Measurements from ENCODE around the gene EXOC3L4. TPM values are rescaled to one million over a fixed set of nuclear protein-coding genes. Genes with fewer than 3 reads are reported as not detected.

EXOC3L4 gene
- total RNA-seq, 1 donor from 2014 or later: not detected

GRCh38 chr14:103070263-103070885 is 24.2 kb upstream of the EXOC3L4 start:
- Histone ChIP-seq H4K20me1 (ENCODE audit: insufficient read depth, low read length) (no peaks in the 10 kb centered on the region), H3K79me2 (ENCODE audit: insufficient read depth, low read length) (no peaks in the 10 kb centered on the region), H3K36me3 (ENCODE audit: insufficient read depth, low read length) (no peaks in the 10 kb centered on the region), H3K4me2 (ENCODE audit: low read length) (no peak overlapping the region), H3K9ac (ENCODE audit: low read length) (no peak overlapping the region), H3K9me3 (ENCODE audit: insufficient read depth, low read depth, low read length) (no peaks in the 10 kb centered on the region), H3K27me3 (ENCODE audit: insufficient read depth, low read length) (no peaks in the 10 kb centered on the region), H2AFZ (ENCODE audit: low read depth, low read length) (no peak overlapping the region), H3K4me3 (ENCODE audit: insufficient read depth, low read depth, low read length) (no peak overlapping the region), H3K27ac (ENCODE audit: low read depth, low read length) (no peak overlapping the region), H3K4me1 (ENCODE audit: insufficient read depth, low read length) (no peaks in the 10 kb centered on the region)
- H3K4me3 Mint-ChIP-seq (ENCODE audit: unreplicated experiment): no peak overlapping the region
- TF ChIP-seq, protein P1, sequence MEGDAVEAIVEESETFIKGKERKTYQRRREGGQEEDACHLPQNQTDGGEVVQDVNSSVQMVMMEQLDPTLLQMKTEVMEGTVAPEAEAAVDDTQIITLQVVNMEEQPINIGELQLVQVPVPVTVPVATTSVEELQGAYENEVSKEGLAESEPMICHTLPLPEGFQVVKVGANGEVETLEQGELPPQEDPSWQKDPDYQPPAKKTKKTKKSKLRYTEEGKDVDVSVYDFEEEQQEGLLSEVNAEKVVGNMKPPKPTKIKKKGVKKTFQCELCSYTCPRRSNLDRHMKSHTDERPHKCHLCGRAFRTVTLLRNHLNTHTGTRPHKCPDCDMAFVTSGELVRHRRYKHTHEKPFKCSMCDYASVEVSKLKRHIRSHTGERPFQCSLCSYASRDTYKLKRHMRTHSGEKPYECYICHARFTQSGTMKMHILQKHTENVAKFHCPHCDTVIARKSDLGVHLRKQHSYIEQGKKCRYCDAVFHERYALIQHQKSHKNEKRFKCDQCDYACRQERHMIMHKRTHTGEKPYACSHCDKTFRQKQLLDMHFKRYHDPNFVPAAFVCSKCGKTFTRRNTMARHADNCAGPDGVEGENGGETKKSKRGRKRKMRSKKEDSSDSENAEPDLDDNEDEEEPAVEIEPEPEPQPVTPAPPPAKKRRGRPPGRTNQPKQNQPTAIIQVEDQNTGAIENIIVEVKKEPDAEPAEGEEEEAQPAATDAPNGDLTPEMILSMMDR (IDR thresholded peaks at IDR 0.05; ENCODE audit: insufficient read depth, low read depth, low read length): no peak
- no peak for TF ChIP-seq EZH2 (IDR thresholded peaks at IDR 0.05; ENCODE audit: insufficient read depth, low read length)
- H3K27ac Mint-ChIP-seq (ENCODE audit: unreplicated experiment): no peak overlapping the region
- no peak for FAIRE-seq
- H3K4me1 Mint-ChIP-seq (ENCODE audit: low read depth, unreplicated experiment): peaks cover 2% of the 10 kb centered on the region
- peaks cover 12% of the 10 kb centered on the region for H3K27me3 Mint-ChIP-seq (ENCODE audit: low read depth, unreplicated experiment)
- DNase-seq (ENCODE audit: low read depth): no peak
- H3K36me3 Mint-ChIP-seq (ENCODE audit: low read depth, unreplicated experiment): no peaks in the 10 kb centered on the region
- no peaks in the 10 kb centered on the region for H3K9me3 Mint-ChIP-seq (ENCODE audit: unreplicated experiment)

DNA sequence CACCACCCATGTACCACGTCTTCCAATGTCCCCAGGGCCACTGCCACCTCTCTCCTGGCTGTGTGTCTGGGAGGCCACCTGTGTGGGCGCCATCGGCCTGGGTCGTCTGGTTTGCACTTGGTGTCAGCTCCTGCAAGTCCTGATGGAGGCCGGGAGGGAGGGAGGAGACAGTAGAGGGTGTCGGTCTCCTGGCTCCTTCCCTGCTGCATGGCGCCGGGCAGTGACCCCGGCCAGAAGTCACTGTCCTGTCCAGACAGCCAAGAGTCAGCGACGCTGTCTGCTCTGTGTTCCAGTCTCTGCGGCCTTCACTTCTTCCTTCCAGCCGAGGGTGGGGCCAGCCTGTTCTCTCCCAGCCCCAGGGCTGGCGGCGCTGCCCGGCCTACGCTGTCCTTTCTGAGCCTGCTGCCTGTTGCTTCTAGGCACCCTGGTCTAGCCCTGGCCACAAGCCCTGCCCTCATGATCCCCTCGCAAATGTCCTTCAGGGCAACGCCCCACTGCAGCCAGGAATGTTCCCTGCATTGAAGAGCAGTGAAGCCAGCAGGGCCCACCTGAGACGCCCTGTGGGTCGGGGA is 23.5 kb upstream of the EXOC3L4 start:
- no peak overlapping the region for H3K27ac ChIP-seq (ENCODE audit: low read depth, low read length)
- H3K9ac ChIP-seq (ENCODE audit: low read length): no peak overlapping the region
- peaks cover 12% of the 10 kb centered on the region for H3K27me3 Mint-ChIP-seq (ENCODE audit: low read depth, unreplicated experiment)
- H3K27me3 ChIP-seq (ENCODE audit: insufficient read depth, low read length): no peaks in the 10 kb centered on the region
- no peak overlapping the region for H3K27ac Mint-ChIP-seq (ENCODE audit: unreplicated experiment)
- no peak overlapping the region for H3K4me3 ChIP-seq (ENCODE audit: insufficient read depth, low read depth, low read length)
- no peaks in the 10 kb centered on the region for H3K36me3 Mint-ChIP-seq (ENCODE audit: low read depth, unreplicated experiment)
- H3K4me1 ChIP-seq (ENCODE audit: insufficient read depth, low read length): no peaks in the 10 kb centered on the region
- H3K36me3 ChIP-seq (ENCODE audit: insufficient read depth, low read length): no peaks in the 10 kb centered on the region
- H3K79me2 ChIP-seq (ENCODE audit: insufficient read depth, low read length): no peaks in the 10 kb centered on the region
- no peak overlapping the region for H3K4me3 Mint-ChIP-seq (ENCODE audit: unreplicated experiment)
- TF ChIP-seq EZH2 (IDR thresholded peaks at IDR 0.05; ENCODE audit: insufficient read depth, low read length): no peak
- TF ChIP-seq, protein P1 (IDR thresholded peaks at IDR 0.05; ENCODE audit: insufficient read depth, low read depth, low read length): no peak
- no peak overlapping the region for H3K4me2 ChIP-seq (ENCODE audit: low read length)
- H3K4me1 Mint-ChIP-seq (ENCODE audit: low read depth, unreplicated experiment): no peaks in the 10 kb centered on the region
- H3K9me3 ChIP-seq (ENCODE audit: insufficient read depth, low read depth, low read length): no peaks in the 10 kb centered on the region
- FAIRE-seq: no peak
- H2AFZ ChIP-seq (ENCODE audit: low read depth, low read length): no peak overlapping the region
- H3K9me3 Mint-ChIP-seq (ENCODE audit: unreplicated experiment): no peaks in the 10 kb centered on the region
- no peaks in the 10 kb centered on the region for H4K20me1 ChIP-seq (ENCODE audit: insufficient read depth, low read length)
- DNase-seq (ENCODE audit: low read depth): no peak

All from astrocyte (in vitro differentiated cells and primary cell).